ENCODE measurements around the gene AKAP6.

The AKAP6 gene

GRCh38 chr14:32413967-32414640 lies 85.0 kb downstream of the AKAP6 start:
- no peak for DNase-seq

GRCh38 chr14:32414808-32415255 lies 85.7 kb downstream of the AKAP6 start:
- DNase-seq = no peak

- peak; percentile 23 for DNase-seq
These were observed 89.0 kb downstream of the AKAP6 start for GRCh38 chr14:32417956-32418552.

GRCh38 chr14:32419429-32419828 lies 90.3 kb downstream of the AKAP6 start:
- DNase-seq = no peak

GRCh38 chr14:32421781-32422180 lies 92.7 kb downstream of the AKAP6 start:
- DNase-seq = no peak

GRCh38 chr14:32422440-32422839 lies 93.3 kb downstream of the AKAP6 start:
- DNase-seq = no peak

DNA sequence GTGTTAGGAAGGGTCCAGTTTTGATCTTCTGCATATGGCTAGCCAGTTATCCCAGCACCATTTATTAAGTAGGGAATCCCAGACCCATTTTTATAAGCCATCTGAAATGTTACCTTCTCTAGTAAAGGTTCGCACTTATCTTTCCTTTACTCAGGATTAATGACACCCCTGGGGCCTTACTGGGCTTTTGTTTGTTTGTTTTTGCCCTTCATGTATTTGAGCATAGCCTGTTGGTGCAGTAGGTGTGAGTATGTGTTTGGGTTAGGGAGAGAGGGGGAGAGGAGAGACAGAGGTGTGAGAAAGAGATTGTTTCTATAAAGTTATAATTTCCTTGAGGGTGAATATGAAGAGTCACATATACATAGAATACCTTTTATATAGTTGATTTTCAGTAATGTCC lies 96.9 kb downstream of the AKAP6 start:
- DNase-seq = no peak

DNA sequence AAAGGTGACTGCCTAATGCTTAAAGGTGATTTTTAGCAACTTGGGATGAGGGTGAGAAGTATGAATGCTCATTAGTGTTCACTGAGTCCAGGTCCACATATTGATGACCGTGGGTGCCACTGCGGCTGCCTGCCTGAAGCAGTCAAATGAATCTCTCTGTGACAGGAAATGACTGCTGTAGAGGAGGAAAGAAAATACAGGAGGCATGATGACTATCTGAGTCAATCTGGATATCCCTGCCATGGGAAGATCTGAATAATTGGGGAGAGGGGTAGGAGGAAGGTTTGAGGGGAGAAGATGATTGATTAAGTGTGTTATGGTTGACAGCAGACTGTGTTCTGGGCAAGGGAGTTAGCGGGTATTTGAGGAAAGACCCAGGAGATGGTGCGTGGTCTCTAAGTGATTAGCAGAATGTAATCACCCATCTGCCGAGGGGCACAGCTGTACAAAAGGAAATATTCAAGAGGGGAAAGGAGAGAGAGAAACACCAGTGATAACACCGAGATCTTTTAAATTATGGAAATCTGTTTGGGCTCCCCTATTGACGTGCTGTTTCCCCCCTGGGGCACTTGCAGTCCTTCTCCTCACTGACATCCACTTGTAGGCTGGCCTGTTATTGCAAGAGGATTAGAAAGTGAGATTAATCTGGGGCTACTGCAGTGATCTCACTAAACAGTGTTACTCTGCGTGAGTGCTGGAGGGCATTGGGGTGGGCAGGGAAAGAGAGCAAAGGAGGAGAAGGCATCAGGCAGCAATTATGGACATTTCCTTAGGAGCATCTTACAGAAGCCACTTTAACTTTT lies 97.7 kb downstream of the AKAP6 start:
- no peak for DNase-seq

GRCh38 chr14:32427726-32428528 lies 98.8 kb downstream of the AKAP6 start:
- DNase-seq = no peak

GRCh38 chr14:32428875-32429274 lies 99.8 kb downstream of the AKAP6 start:
- DNase-seq = no peak

- DNase-seq = no peak
These were observed 101.2 kb downstream of the AKAP6 start for GRCh38 chr14:32430326-32430725.

DNA sequence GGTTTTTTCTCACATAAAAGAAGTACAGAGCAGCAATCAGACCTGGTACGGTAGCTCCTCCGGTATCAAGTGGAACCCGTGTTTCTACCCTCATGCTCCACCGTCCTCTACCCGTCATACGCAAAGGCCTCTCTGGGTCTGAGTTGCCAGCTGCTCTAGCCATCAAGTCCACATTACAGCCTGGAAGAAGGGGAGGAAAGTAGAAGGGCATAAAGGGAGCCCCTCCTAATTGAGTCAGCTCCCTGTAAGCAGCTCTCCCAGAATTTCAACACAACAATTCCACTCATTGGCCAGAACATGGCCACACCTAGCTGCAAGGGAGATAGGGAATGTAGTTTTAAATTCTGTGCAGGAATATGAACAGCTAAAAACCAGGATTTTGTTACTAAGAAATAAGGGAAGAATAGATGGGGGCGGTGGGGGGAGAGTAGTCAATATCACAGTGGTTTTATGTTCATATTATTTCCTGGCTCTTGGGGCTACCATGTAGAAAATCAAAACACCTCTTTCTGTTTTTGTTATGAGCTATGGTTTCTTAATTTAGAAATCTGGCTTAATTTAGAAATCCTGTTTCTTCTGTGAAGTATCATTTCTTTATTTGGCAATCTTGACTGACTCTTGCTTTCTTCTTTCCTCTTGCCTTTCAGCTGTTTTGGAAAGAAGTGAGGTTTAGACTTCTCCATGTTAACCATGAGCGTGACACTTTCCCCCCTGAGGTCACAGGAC lies 103.9 kb downstream of the AKAP6 start:
- no peak for DNase-seq

DNA sequence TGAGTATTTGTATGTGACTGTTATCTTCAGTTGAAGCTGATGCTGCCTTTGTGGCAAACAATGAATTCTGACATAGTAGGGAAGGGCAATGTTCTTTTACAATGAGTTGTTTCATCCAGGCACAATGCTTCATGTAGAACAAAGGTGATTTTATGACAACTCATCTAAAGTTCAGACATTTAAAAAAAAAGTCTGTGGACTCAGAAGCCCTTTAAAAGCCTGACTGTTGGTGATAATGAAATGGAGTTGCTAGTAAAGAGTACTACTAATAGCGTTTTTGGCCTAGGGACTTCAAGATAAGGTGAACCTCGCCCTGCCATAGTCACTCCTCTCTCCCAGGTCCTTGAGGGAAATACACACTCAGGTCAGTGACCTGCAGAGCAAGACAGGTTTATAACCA lies 105.1 kb downstream of the AKAP6 start:
- no peak for DNase-seq

DNA sequence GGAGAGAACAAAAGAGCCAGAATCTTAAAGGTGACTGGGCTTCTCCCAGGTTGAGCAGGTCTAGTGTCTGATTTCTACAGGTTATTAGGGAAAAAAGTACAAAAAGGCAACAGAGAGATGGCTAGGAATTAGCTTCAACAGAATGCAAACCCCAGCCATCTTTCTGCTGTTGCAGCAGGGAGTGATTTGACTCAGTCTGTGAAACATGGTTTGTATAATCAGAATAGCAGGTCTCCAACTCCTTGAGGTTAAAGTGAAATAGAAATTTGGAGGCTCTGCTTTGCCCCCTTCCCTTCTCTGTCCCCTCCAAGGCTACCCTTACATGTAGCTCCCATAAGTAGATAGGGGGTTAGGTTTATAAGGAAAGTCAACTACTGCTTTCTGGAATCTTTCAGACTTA lies 105.8 kb downstream of the AKAP6 start:
- DNase-seq = no peak

DNA sequence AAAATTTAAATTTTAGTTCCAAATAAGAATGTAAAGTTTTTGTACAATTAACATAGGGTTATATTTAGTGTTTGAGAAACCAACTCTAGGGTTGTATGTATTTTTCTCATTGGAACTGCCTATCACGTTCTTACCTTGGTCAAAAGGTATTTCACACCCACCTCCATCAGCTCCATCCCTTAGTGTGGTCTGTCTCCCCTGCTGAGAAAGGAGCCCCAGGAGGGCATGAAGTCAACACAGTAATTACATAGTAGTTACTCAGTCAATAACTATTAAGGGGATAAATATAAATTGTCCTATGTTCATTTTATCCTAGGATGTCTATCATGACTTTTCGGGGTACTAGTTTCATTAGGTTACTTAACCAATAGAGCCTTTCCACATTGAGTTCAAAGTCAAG lies 106.3 kb downstream of the AKAP6 start:
- no peak for DNase-seq

DNA sequence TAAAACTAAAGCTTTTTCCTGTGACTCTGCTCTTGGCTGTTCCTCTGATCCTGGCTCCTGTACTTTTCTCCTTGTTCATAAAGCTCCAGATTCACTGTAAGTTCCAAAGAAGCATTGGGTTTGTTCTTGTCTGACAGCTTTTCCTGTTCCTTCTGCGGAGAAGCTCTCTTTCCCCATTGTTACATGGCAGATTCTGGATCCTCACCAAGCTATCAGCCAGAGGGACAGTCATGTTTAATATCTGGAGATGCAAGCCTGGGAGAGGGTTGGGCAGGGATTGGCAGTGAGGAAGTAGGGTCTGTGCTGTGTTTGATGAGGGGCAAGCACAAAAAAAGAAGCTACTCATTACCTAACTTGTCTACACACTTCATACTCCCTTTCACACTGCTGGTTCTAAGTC lies 107.9 kb downstream of the AKAP6 start:
- DNase-seq = no peak

DNA sequence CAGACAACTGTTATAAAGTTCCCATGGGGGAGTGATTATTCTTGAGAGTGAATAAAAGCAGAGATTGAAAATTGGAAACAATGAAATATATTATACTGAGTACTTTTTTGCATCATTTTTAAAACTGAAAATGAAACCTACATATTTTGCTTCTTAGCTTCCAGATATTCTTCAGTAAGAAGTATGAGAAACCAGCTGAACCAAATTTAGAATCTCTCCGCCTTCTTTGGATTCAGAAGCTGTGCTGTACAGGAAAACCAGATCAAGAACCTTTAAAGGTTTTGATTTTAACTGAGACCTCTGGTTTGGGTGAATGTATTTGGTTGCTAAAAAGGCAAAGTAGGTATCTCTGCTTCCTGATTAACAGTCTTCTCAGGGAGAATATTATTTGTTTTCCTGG lies 109.4 kb downstream of the AKAP6 start:
- no peak for DNase-seq

GRCh38 chr14:32443890-32444661 lies 115.0 kb downstream of the AKAP6 start:
- DNase-seq = no peak

DNA sequence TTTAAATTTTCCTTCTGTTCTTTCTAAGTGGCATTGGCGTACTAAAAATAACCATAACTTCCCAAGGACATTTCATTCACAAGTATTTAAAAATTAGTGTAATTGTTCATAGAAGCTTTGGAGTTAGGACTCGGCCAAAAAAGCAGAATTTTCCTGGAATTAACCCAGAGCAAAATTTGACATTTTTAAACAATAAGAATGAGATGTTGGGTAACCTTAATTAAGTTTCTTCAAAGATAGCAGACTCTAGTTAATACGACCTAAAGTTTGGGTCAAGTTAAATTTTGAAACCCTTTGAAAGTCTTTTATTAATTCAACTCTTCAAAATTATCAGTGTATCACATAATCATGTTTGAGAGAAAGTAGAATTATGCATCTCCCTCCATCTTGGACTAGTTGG lies 118.3 kb downstream of the AKAP6 start:
- no peak for DNase-seq

- DNase-seq = no peak
These were observed 120.5 kb downstream of the AKAP6 start for GRCh38 chr14:32449648-32450047.

DNA sequence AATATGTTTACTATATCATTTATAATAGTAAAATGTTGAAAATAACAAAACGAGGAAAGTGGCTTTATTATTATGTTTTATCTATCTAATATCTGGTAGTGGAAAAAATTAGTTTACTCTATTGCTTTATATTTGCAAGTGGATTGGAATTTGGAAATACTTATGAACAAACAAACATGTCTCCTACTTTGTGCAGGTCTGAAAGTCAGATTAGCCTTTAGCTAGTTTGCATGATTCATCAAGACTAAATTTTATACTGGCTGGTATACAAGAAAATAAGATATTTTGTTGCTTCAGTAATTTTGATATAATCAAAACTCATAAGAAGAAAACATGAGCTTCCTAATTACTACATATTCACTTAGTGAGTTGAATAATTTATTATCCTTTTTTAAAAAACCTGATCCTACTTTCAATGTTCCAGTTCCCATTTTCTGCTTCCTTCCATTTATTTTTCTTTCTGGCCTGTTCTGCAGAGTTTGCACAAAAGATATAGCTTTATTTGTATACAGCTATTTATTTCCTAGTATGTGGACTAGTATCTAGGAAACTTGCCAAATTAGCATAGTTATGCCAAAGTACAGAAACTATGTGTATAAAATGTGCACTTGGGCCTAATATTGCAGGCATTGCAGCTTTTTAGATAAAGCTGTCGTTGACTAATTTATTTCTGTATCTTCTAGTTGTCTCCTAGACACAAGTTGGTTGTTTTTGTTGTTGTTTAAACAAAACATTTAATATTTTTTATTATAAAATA lies 122.0 kb downstream of the AKAP6 start:
- no peak for DNase-seq

All from femur (tissue), 1 donor.